Muscle of arm (tissue), 14 donors: ENCODE data around the gene PF4V1. TPM values are rescaled to one million over a fixed set of nuclear protein-coding genes. Genes with fewer than 3 reads are reported as not detected.

ENCODE experiments used
- DNase-seq: peaks from one replicate; pipeline ENCODE4 v3.0.0-alpha.2; 2013
- long read RNA-seq, 11 donors: transcript quantifications; one replicate each; lab custom pipeline, GENCODE V29; 2026
- polyA plus RNA-seq, 12 donors: library from polyadenylated mRNA; unstranded; fragments of 120-200 nt; gene quantifications; one replicate each; pipeline ENCODE4 v1.2.1, GENCODE V29; 2013; ENCODE audit not compliant: insufficient read length in 12 of 12

PF4V1 gene
- not detected for polyA plus RNA-seq
- long read RNA-seq, donor 1: 0 reads
- long read RNA-seq, donor 2: 0 reads
- long read RNA-seq, donor 3: 0 reads
- long read RNA-seq, donor 4: 0 reads
- long read RNA-seq, donor 5: 0 reads
- long read RNA-seq, donor 6: 0 reads
- long read RNA-seq, donor 7: 0 reads
- long read RNA-seq, donor 8: 0 reads
- long read RNA-seq, donor 9: 0 reads
- long read RNA-seq, donor 10: 0 reads
- long read RNA-seq, donor 11: 0 reads

GRCh38 chr4:73853246-73853704 is at the start of gene PF4V1:
TSS of gene PF4V1 (plus strand) at chr4:73853296. CDS start at chr4:73853363, 67 bp downstream.
- no peak for DNase-seq

- DNase-seq: no peak
Measured at GRCh38 chr4:73810191-73810590, 42.9 kb upstream of the PF4V1 start.

GRCh38 chr4:73811841-73812240 is 41.3 kb upstream of the PF4V1 start:
- DNase-seq: no peak

GRCh38 chr4:73814679-73815078 is 38.4 kb upstream of the PF4V1 start:
- no peak for DNase-seq

GRCh38 chr4:73815145-73815544 is 38.0 kb upstream of the PF4V1 start:
- no peak for DNase-seq

- peak; percentile 31 for DNase-seq
Measured at GRCh38 chr4:73816814-73817213, 36.3 kb upstream of the PF4V1 start.

GRCh38 chr4:73817341-73817740 is 35.8 kb upstream of the PF4V1 start:
- no peak for DNase-seq

- DNase-seq: no peak
Measured at GRCh38 chr4:73821325-73821724, 31.8 kb upstream of the PF4V1 start.

GRCh38 chr4:73822389-73822788 is 30.7 kb upstream of the PF4V1 start:
- DNase-seq: no peak

- peak; percentile 9 for DNase-seq
Measured at GRCh38 chr4:73822812-73823504, 30.1 kb upstream of the PF4V1 start.

- no peak for DNase-seq
Measured at GRCh38 chr4:73823760-73824159, 29.3 kb upstream of the PF4V1 start.

GRCh38 chr4:73828956-73829355 is 24.1 kb upstream of the PF4V1 start:
- DNase-seq: no peak

GRCh38 chr4:73831569-73831968 is 21.5 kb upstream of the PF4V1 start:
- DNase-seq: no peak

GRCh38 chr4:73832651-73833237 is 20.4 kb upstream of the PF4V1 start:
- DNase-seq: no peak

- no peak for DNase-seq
Measured at GRCh38 chr4:73836373-73837279, 16.5 kb upstream of the PF4V1 start, which contains the start of gene CXCL6. TSS of gene CXCL6 (plus strand) at chr4:73836678. CDS start at chr4:73836751, 73 bp downstream.

GRCh38 chr4:73839071-73839470 is 14.0 kb upstream of the PF4V1 start:
- DNase-seq: no peak

- DNase-seq: no peak
Measured at GRCh38 chr4:73839715-73840114, 13.4 kb upstream of the PF4V1 start.

- DNase-seq: no peak
Measured at GRCh38 chr4:73841243-73841925, 11.7 kb upstream of the PF4V1 start.

- no peak for DNase-seq
Measured at GRCh38 chr4:73842696-73843095, 10.4 kb upstream of the PF4V1 start.

GRCh38 chr4:73843369-73843768 is 9.7 kb upstream of the PF4V1 start:
- DNase-seq: no peak

- DNase-seq: no peak
Measured at GRCh38 chr4:73844345-73844744, 8.8 kb upstream of the PF4V1 start.
